Rectal smooth muscle tissue (tissue), 1 donor: ENCODE data around the gene DCAF16.

Source experiments
- H3K27ac ChIP-seq: one replicate; pipeline ENCODE4 v1.7.0; 2013; ENCODE audit warnings: low read depth, low read length, inconsistent platforms
- H3K27me3 ChIP-seq: one replicate; pipeline ENCODE4 v1.7.0; 2013; ENCODE audit warnings: low read length; ENCODE audit not compliant: control insufficient read depth, insufficient read depth
- H3K36me3 ChIP-seq: one replicate; pipeline ENCODE4 v1.7.0; 2013; ENCODE audit warnings: low read length; ENCODE audit not compliant: control insufficient read depth, insufficient read depth
- H3K4me1 ChIP-seq: one replicate; pipeline ENCODE4 v1.7.0; 2013; ENCODE audit warnings: low read length; ENCODE audit not compliant: control insufficient read depth, insufficient read depth
- H3K4me3 ChIP-seq: one replicate; pipeline ENCODE4 v1.7.0; 2013; ENCODE audit warnings: low read length
- H3K9ac ChIP-seq: one replicate; pipeline ENCODE4 v1.7.0; 2013; ENCODE audit warnings: low read length

The DCAF16 gene

GRCh38 chr4:17758485-17758884 lies 52.1 kb downstream of the DCAF16 start:
- no peak overlapping the region for H3K4me3 ChIP-seq
- no peaks in the 10 kb centered on the region for H3K36me3 ChIP-seq
- H3K4me1 ChIP-seq = no peaks in the 10 kb centered on the region
- H3K27ac ChIP-seq = no peak overlapping the region
- H3K27me3 ChIP-seq = no peaks in the 10 kb centered on the region
- no peak overlapping the region for H3K9ac ChIP-seq

DNA sequence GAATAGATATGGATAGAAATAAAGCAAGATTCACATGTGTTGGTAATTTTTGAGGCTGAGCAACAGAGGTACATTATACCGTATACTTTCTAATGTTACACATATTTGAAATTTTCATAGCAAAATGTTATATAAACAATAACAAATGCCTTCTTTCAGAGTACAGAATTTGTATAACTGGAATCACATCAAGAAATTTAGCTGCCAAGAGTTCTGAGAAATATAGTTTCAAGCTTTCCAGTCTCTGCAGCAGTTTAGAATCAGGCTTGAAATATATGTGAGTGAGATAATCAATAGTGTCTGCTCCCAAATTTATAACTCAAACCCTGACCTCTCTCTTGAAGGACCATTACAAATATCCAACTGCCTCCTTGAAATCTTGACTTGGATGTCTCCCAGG lies 52.9 kb downstream of the DCAF16 start:
- no peaks in the 10 kb centered on the region for H3K27me3 ChIP-seq
- no peaks in the 10 kb centered on the region for H3K4me1 ChIP-seq
- no peak overlapping the region for H3K27ac ChIP-seq
- no peak overlapping the region for H3K9ac ChIP-seq
- no peak overlapping the region for H3K4me3 ChIP-seq
- no peaks in the 10 kb centered on the region for H3K36me3 ChIP-seq

DNA sequence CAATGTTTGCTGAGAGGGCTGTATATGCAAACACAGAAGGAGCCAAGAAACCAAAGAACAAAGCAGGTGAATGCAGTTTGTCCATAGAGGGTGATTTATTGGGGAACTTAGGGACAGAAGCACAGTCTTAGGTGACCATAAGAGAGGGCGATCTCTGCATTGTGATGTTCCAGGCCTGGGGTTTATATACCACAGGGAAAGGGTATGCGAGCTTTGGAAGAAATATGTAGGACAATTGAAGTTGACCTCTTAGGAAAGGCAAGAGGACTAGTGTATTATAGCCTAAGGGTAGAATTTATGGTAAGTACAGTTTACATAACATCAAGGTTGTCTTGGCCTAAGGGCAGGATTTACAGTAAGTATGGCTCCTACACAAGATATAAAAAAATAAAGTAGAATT lies 56.9 kb downstream of the DCAF16 start:
- H3K36me3 ChIP-seq = no peaks in the 10 kb centered on the region
- H3K27me3 ChIP-seq = no peaks in the 10 kb centered on the region
- H3K27ac ChIP-seq = no peak overlapping the region
- no peak overlapping the region for H3K9ac ChIP-seq
- H3K4me3 ChIP-seq = no peak overlapping the region
- no peaks in the 10 kb centered on the region for H3K4me1 ChIP-seq
